Inflammatory macrophage treated with lipopolysaccharide for 4 hours (primary cell): Measurements from ENCODE around the gene GDF2.

Experiments used
- DNase-seq: peaks from one replicate; pipeline ENCODE4 v3.0.0-alpha.2; 2020

GDF2 gene

DNA sequence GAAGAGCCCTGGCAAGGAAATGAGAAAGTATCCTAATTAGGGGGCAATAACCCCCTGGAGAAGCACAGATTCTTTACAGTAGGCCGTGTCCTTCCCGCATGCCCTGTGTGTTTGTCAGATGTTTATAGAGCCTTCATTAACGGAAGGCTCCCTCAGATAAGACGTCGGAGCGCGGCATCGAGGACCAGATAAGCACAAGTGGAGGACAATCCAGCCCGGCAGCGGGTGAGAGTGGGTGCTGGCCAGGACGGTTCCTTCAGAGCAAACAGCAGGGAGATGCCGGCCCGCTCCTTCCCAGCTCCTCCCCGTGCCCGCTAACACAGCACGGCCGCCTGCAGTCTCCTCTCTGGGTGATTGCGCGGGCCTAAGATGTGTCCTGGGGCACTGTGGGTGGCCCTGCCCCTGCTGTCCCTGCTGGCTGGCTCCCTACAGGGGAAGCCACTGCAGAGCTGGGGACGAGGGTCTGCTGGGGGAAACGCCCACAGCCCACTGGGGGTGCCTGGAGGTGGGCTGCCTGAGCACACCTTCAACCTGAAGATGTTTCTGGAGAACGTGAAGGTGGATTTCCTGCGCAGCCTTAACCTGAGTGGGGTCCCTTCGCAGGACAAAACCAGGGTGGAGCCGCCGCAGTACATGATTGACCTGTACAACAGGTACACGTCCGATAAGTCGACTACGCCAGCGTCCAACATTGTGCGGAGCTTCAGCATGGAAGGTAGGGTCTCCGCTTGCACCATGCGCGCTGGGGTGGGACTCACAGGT is at the start of gene GDF2:
Gene GDF2 (plus strand): TSS at position 155 of the 762 bp plus-strand sequence. CDS start 215 bp downstream, at position 370.
- no peak for DNase-seq

DNA sequence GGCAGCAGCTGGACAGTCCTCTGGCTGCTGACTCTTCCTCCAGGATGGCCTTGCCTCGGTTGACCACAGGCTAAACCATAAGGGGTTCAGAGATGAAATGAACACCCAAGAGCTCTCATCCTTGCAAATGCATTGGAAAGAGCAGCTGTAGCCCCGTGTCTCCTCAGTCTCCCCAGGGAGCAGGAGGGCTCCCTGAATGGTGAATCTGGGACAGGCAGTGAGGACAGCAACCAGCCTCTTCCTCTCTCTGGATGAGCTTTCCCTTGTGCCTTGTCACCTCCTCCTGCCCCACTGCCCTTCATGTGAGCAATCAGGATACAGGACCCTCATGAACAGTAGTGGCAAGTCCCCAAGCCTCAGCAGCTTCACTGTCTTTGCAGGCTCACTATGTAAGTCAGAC is 46.2 kb upstream of the GDF2 start:
- DNase-seq = no peak

DNA sequence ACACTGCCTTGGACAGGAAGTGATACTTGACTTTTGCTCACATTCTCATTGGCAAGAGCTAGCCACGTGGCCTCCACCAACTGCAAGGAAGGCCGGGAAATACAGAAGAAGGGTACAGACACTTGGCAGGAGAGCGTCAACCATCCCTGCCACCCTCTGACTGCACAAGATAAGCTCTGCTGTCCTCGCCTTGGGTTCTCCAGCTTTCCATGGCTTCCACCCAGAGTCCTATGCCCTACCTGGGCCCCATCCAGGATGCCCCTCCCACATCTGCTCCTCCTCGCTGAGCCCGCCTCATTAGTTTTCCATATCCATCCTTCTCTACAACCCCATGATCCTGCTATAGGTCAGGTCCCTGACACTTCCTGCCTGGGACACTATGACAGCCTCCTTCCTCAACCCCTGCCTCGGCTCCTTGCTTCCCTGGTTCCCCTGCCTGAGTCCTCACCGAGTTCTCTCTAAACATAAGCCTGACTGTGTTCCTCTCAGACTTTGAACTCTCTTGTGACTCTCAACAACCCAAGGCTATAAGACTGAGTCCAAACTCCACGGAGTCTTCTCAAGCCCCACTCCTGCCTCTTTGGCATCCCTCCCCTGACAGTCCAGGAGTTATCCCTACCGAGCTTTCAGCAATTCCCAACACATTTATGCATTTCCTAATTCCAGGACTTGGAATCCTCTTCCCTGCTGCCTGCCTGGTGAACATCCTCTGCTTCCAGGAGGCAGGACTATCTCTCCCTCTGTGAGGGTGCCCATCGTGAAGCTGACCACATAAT is 45.5 kb upstream of the GDF2 start:
- DNase-seq = no peak

DNA sequence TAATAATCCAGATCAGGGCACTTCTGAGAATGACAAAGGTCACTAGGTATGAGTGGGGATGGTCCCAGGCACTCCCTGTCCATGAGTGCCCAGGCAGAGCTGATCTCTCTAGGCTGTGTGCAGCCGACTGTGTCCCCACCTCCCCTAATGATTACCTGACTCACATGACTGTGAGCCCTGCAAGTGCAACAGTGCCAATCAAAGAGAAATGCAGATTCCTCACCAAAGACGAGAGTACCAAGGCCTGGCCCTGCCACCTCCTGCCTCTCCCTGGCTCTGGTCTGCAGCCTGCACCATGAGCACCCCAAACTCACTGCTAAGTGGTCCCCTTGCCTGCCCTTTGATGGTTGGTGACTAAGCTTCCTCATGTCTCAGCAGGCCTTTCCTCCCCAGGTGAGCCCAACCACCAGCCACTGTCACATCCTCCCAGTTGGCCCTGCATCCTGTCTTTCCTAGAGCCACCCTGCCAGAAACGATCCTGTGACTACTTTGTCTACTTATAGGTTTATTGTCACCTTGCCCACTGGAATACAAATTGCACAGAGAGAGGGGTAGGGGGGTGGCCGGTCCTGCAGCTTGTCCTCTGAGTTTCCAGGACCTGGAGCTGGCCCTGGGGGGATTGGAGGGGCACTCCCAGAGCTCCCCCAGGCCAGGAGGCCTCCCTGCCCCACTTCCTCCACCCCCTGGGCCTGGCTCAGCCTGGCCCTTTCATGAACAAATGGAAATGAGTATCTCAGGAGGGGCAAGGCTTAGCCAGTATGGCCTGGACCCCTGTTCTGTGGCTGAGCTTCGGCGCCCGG is 44.7 kb upstream of the GDF2 start:
- DNase-seq = no peak

DNA sequence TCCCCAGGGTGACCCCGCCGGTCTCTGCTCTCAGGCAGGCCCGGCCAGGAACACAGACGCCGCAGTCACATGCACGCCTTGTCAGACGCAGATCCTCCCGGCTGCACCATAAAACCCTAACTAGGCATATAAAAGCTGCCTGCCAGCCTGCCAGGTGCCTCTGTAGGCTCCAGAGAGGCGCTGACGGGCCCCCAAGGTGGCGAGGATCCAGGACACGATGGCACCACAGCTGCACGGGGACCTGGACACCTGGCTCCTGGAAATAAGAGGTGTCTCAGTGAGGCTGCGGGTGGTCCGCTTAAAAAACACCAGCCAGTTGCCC is 44.1 kb upstream of the GDF2 start:
- no peak for DNase-seq

DNA sequence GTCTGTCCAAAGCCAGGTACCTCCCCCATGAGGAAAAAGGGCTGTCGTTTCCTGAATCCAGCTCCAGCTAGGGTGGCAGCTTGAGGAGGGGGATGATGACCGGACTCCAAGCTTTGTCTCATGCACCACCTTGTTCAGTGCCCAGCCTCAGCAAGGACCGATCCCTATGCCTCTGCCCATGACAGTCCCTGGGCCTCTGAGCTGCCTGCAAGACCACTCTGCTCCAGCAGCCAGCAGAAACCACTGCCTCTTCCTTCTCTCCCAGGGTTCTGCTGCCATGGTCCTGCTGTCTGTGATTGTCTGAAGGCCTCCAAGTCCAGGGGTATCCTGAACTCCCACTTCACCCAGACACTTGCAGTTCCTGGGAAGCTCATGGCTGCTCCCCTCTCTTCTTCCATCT is 43.5 kb upstream of the GDF2 start:
- DNase-seq = no peak

DNA sequence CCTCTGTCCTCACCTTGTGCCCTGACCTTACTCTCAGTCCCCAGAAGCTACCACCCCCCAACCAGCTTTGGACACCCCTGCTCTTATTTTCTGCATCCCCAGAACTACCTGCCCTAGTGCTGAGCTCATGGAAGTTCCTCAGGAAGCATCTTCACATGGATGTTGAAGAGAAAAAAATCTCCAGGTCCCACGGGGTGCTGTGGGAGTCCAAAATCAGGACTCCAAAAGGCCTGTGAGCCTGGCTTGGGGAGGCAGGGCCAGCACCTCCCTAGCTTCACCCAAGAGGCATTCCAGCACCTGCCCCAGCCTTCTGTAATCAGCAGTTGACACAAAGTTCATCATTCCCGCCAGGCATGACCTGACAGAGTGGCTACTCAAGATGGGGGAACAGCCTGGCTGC is 43.0 kb upstream of the GDF2 start:
- no peak for DNase-seq

DNA sequence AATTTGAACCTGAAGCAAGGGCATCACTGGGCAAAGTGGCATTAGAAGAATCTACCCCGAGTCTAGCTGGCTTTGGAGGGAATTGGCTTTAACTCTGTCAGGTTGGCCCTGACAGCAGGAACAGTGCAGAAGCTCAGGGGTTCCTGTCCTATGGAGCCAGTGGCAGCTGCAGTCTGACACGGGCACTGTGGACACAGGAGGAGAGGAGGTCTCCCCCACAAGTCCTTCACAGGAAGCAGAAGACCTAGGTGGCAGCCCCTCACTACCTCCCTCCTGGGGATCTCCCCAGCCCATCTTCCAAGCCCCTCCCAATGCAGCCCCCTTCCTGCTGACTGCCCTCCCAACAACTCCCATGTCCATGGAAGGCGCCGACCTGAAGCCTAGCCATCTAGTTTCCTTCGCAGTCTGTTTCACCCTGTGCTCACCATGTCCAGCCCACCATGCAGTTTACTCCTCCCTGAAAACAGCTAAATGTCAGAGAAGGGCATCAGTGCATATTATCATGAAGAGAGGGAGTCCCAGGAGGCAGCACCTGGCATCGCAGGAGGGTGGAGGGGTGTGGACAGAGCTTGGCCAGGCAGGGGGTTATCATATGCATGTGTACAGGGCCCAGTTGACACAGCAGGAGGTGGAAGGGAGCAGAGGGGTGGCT is 40.1 kb upstream of the GDF2 start:
- no peak for DNase-seq

DNA sequence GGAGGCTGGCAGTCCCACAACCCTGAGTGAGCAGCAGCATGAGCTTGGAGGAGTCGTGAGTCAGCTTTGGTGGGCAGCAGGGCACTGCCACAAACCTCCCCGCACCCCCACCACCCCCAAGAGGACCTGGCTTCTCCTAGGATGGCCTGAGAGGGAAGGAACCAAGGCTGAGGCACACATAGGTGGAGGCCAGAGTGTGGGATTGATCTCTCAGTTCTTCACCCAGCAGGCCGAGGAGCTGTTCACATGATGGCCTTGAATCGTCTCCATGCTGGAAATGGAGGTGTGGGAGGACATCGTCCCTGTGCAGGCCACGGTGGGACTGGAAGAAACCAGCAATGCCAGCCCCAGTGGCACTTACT is 39.6 kb upstream of the GDF2 start:
- no peak for DNase-seq

DNA sequence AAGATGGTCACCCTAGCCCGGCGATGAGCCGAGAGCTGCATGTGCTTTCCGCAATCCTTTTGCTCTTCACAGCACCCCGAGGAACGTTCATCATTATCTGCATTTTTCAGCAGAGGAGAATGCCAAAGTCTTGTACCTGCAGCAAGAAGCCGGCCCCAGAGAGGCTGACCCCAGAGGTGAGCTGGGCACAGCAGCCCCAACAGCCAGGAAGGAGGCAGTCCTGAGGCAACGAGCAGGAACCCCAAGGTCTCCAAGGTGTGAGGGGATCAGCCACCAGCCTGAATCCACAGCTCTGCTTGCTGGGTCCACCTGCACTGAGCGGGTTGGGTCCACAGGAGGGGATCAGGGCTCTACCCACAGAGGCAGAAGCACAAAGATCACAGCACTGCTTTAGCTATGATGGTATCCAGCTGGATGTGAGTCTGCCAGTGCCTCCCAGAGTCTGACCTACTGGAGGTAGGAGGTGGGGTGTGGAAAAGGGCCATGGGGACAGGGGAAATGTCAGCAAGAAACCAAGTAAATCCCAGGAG is 39.1 kb upstream of the GDF2 start:
- DNase-seq = no peak

DNA sequence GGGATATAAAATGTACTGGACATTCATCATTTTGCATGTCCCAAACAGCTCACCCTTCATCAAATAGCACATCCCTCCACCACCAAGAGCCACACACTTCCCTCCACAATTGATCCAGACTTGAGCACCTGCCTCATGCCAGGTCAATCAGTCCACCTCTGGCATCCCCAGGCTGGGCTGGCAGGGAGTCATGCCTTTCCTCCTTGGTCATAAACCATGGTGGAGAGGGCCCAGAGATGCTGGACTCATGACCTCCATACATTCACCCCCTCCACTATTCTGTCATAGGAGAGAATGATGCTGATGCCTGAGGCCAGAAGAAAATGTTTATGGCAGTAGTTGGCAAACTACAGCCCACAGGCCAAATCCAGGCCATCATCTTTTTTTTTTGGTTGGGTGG is 38.4 kb upstream of the GDF2 start:
- DNase-seq = no peak

DNA sequence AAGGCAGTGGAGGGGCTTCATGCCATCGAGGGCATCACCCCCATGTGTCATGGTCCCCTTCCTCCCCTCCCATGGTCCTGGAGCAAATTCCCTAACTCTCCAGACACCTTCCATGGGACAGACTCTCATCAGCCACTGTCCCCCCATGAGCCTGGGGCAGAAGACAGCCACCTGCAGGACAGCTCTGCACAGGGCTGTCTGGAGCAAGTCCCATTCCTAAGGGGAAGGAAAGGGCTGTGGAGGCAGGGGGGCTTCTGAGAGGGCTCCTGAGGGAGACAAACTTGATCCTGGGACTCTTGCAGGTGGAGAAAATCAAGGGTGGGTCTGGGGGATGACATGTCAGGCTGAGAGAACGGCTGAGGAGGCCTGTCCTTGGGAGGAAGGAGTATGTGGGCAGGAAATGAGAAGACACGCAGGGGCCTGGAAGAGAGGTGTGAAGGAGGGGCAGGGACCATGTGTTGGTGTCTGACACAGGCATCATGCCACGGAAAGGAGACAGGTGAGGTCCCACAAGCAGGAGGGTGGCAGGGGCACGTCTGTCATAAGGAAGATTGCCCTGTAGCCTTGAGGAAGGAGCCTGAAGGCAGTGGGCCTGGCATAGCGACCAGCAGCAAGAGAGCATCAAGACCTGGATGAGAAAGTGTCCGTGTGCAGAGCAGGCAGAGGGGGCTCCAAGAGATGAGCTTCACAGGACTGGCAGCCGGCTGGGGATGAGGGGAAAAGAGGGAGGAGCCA is 36.7 kb upstream of the GDF2 start:
- no peak for DNase-seq

DNA sequence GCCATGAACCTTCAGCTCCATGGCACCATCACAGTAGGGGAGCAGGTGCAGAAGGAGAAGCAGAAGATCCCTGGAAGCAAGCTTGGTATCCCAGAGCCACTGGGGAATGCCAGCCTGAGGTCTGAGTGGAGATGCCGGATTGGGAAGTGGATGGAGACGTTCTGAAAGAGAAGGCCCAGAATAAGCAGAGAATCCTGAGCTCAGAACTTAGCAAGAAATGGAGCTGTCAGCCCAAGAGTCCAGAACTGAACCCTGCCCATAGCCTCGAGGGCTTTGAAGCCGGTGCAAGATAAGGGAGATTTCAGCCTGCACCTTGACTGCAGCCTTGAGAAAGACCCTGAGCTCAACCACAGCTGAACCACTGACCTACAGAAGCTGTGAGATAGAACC is 36.1 kb upstream of the GDF2 start:
- DNase-seq = no peak

DNA sequence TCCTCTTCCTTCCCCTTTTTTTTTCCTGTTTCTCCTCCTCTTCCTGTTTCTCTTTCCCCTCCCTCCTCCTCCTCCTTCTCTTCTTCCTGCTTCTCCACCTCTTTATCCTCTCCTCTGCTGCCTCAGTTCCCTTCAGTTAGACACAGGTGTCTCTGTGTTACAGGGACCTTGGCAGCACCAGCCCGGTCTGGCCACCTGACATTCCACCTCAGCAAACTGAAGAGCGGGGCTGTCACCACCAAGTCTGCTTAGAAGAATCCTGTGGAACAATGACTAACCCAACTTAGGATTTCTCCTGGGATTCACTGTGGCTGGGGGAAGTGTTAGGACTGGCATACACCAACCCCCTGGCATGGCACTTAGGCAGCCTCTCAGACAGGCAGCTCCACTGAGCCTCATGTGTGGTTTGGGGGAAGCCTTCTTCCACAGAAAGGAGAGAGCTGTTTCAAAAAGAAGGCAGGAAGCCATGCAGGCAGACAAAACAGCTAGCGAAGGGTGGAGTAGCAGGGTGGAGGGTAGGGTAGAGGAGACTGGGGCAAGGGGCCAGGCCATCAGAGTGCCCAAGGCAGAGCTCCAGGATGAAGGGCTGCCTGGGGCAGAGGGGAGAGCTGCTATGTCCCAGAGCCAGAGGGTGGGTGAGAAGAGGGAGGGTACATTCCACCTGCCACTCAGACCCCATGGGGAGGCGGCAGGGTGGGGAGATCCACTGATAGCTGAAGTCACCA is 35.5 kb upstream of the GDF2 start:
- no peak for DNase-seq

DNA sequence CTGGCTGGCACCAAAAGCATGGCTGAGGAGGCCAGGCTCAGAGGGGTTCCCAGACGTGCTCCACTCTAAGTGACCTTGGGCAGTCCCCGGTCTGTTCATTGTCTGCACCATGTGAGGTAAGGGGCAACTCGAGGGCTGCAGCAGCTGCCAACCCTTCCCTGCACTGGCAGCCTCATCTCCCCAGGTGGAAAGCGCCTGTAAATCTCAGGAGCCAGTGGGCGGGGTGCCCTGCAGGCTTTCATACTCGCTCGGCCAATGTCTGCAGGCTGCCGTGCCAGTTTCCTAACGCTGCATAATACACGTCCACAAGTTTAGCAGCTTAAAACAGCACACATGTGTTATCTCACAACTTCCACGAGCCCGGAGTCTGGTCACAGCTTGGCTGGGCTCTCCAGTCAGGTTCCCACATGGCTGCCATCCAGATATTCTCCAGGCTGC is 34.9 kb upstream of the GDF2 start:
- DNase-seq = no peak

DNA sequence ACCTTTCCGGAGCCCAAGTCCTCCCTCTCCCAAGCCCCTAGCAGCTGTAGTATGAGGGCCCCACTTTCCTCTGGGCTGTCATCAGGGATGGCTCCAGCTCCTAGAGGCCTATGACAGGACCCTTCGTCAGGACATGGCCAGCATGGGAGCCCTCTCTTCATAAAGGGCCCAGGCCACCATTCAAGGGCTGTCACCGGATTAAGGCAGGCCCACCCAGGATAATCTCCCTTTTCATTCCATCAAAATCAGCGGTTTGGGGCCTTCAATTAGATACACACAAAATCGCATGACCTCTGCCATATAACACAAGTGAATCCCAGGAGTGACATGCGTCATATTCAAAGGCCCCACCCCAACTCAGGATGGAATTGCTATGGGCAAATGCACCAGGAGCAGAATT is 34.4 kb upstream of the GDF2 start:
- no peak for DNase-seq

DNA sequence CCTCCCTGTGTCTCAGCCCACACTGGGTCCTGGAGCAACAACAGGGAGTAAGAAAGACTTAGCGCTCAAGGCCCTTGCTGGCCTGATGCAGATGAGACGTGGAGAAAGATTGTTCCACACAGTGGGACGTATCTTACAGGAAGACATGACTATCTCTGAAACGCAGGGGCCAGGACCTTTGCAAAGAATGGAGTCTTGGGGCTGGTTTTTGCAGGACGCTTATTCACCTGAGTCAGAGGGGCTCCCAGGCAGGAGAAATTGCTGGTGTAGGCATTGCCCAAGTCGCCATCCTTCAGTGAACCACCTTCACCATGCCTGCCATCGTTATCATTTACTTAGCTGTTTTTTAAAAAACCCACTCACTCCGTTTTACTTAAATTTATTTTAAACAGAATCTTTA is 34.0 kb upstream of the GDF2 start:
- no peak for DNase-seq

DNA sequence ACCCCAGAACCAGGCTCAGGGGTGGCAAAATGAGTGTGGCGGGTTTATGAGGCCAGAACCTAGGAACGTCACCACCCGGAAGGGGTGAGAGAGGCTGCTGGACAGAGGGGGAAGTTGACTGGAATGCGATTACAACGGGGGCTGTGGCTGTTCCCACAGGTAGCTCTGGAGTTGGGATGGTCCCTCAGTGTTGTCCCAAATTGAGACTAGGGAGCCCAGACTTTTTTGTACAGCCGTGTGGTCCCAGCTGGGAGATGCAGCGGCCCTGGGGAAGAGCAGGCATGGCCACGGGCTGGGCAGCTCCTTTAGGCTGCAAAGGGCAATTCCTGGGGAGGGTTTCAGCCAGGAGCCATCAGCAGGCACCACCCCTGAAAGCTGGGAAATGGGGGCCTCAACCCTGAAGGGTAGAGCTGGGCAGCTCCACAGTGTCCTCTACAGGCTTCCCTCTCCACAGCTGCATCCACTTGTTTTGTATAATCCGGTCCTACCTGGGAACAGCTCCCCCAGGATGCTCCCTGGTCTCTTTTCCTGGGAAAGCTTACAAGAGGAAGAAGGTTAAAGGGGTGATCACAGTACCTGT is 33.2 kb upstream of the GDF2 start:
- DNase-seq = no peak

DNA sequence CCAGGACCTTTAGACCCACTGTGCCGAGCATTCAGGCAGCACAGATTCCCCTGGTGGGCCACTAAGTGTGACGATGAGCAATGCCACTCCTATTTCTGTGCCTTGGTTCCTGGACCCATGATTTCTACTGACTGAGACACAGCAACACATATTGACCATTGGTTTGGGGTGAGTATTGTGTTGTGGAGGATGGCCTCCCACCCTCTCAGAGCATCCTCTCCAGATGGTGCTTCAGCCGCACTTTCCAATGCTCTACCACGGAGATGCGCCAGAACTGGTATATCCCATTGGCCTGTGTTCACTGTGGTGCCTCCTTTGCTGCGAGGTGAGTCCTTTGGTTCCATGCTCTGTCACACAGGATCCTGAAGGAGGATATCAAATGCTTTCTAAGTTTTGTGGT is 32.3 kb upstream of the GDF2 start:
- DNase-seq = no peak

DNA sequence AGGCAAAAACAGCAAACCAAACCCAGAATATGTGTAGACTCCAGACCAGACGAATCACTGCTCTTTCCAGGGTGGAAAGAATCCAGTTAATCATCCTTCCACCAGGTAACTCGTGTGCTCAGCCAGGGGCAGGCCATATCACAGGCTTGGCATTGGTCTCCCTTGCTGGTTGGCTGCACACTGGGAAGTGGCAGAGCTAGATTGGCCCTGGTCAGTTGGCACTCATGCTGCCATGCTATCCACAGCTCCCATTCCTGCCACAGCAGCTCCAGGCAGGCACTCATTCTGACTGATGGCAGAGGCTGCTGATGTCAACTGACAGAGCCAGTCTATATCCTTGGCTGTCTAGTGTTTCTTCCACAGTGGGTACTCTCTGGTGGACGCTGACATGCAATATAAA is 31.9 kb upstream of the GDF2 start:
- DNase-seq = no peak

DNA sequence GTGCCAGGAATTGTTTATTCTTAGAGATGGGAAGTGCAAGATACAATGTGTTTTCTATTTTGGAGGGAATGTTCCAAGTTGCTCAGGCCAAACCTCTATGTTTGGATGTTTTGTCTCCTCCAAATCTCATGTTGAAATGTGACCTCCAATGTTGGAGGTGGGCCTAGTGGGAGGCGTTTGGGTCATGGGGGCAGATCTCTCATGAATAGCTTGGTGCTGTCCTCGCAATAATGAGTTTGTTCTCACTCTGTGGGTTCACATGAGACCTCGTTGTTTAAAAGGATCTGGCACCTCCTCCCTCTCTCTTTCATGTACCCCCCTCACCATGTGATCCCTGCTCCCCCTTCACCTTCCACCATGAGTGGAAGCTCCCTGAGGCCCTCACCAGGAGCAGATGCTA is 30.6 kb upstream of the GDF2 start:
- DNase-seq = no peak
